Measurements from ENCODE around the gene ANKUB1.

- TF ChIP-seq CTCF (IDR thresholded peaks at IDR 0.05) (no peak), POLR2A (IDR thresholded peaks at IDR 0.05) (no peak)
These were observed 77.1 kb downstream of the ANKUB1 start for GRCh38 chr3:149715247-149715646.
